GM21526 (cell line): ENCODE results near the gene LGI2.
"Not testable (repeated sequence)": the region's sequence is repeated elsewhere in the genome, so short reads cannot be mapped to it uniquely, and the experiment has no call there.

Experiments used
- ATAC-seq: cut with Tn5 transposase; IDR thresholded peaks from one replicate; pipeline ENCODE4 v1.9.1; 2021; ENCODE audit warnings: moderate library complexity; ENCODE audit not compliant: unreplicated experiment, low FRiP score

Gene LGI2

GRCh38 chr4:25051534-25051933, 20.8 kb upstream of the LGI2 start:
- ATAC-seq: no peak

DNA sequence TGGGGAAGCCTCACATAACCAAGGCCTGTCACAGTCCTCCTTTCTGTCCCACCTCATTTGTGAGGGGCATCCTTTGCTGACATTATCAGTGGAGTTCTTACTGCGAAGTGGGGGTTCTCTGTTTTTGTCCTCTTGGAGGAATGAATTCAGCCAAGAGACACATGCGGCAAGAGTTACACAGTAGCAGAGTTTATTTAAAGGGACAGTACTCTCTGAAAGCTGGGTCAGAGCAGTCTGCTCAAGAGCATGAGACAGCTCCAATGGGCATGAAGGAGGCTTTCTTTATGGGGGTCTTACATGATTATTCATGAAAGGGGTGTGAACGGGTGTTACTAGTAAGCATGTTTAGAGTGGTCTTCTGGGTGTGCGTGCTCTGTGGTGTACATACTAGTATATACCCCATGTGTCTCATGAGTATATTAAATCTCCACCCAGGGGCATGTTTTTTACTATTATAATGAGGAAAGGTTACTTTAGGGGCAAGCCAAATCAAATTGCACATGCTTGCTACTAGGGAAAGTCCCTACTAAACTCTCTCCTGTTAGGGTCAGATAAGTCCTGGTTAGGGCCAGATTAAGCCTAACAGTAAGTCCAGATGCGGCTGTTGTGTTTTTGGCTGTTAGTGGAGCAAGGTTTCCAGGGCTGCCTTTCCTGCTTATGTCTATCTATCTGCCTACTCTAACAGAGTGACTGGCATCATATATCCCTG, 19.8 kb upstream of the LGI2 start:
- no peak for ATAC-seq

GRCh38 chr4:25043548-25043947, 12.8 kb upstream of the LGI2 start:
- ATAC-seq: no peak

DNA sequence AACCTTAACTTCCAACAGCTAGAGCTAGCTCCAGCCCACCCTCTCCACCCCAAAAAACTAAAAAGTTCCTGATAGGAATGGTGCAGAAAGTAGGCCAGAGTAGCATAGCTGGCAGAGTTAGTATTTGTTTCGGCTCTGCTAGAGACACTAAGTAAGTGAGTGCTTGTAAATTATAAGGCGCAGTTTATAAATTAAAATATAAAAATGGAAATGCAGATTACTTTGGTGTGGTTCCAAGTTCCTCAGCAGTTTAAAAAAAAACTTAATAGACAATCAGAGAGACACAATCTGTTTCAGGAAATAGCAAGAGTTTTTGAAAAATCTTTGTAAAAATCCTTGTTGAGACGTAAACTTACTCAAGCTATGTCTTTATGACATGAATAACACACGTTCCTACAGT, 2.8 kb upstream of the LGI2 start:
- ATAC-seq: no peak

- no peak for ATAC-seq
Measured at GRCh38 chr4:25032126-25032525, 1.4 kb upstream of the LGI2 start.

DNA sequence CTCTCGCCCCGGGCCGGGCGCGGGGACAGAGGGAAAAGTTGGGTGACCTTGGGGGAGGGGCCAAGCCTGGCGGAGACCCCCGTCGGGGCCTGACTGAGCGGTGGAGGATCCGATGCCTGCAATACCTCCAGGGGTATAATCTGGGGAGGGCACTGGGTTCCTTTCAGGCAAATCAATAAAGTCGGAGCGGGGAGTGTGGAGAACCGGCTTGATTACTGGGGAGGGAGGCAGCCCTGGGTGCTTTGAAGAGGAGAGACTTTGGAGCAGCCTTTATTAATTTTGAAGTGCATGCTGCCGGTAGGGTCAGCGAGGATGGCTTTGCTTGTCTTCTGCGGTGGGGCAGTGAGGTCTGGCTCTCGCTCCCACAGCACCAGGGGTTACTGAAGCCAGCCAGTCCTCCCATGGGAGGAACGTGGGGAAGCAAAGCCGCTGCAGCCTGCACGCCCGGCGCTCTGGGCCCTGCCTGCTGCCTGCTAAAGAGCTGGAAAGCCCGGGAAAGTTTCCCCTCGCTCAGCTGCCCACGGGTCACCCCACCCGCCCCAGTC, 403 bp upstream of the LGI2 start:
- ATAC-seq: no peak

GRCh38 chr4:25029479-25030276, 1.1 kb downstream of the LGI2 start:
- no peak for ATAC-seq

GRCh38 chr4:25028851-25029250, 1.9 kb downstream of the LGI2 start:
- no peak for ATAC-seq

DNA sequence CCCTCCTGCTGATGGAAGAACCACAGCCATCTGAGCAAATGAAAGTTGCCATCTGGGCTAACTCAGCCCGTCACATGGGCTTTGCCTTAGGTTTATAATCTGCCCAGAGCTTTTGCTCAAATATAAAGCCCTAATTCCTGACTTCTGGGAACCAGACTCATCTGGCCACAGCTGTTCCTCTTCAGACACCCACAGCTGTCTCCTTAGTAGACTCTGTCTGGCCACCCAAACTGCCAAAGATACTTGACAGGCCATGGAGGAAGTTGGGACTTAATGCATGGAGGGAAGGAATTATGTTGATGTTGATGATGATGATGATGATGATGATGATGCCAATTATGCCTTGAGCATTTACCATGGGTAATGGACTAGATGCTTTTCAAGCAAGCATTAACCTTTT, 8.0 kb downstream of the LGI2 start:
- no peak for ATAC-seq

- no peak for ATAC-seq
Measured at GRCh38 chr4:25021216-25021615, 9.5 kb downstream of the LGI2 start.

DNA sequence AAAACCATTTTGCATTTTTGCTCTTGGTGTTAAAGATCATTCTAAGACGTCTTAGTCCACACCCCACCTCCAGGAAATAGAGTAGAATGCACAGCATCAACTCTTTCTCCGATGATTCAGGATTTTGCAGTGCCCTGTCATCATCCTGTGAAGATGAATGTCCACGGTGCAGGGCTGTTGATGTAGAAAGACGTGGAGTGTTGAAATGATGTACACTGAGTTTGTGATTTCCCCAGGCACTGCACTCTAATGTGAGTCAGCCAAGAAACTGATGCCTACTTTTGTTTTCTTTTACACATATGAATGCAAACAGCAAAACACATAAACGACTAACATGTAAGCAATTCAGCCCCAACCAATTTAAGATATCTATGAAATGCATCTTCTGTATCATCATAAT, 10.5 kb downstream of the LGI2 start:
- no peak for ATAC-seq

DNA sequence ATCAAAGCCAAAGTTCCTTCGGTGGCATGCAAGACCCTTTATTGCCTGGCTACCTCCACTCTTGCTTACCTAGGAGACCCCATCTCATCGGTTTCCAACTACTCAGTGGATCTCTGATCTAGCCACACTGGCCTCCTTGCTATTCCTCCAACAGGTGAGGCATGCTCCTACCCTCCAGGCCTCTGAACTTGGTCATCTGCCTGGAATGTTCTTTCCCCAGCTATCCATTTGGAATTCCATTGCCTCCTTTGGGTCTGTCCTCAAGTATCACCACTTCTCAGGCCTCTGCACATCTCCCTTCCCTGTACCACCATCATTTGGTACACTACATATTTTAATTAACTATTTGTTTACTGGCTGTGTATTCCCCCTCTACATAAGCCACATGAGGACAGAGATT, 11.2 kb downstream of the LGI2 start:
- ATAC-seq: no peak

GRCh38 chr4:25015012-25015411, 15.7 kb downstream of the LGI2 start:
- ATAC-seq: no peak

- not testable (repeated sequence) for ATAC-seq
Measured at GRCh38 chr4:25014662-25014983, 16.1 kb downstream of the LGI2 start.

- ATAC-seq: no peak
Measured at GRCh38 chr4:25013756-25014661, 16.7 kb downstream of the LGI2 start.

DNA sequence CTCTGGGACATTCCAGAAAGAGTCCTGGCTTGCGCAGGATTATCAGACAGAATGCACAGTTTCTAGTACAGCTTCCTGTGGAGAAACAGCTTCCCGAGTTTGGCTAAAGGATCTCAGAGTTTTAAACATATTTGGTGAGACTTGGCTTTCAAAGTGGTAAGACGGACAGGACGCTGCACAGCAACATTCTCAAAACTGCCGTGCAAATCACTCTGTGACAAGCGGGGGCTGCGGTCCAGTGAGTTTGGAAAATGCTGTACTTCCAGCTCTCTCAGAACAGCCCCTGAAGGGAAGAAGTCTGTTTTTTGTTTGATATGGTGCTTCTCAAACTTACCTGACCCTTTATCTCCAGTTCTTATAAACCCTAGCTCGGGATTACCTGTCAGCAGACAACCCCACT, 18.1 kb downstream of the LGI2 start:
- no peak for ATAC-seq

- ATAC-seq: no peak
Measured at GRCh38 chr4:25011135-25011866, 19.4 kb downstream of the LGI2 start.

DNA sequence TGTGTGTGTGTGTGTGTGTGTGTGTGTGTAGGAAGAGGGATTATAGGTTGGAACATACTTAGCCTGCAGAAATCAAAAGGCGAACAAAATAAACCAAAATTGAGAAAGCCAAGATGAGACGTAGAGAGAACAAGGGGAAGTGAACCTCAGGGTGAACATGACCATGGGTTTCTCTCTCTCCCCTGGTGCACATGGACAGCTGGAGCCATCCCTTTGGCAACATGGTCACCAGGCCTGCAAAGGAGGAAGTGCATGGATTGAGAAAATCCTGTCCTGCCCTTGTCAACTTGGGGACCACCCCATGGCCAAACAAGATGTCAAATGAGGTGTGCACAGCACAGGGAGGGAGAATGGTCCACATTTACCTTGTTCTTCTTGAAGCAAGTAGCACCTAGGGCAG, 23.1 kb downstream of the LGI2 start:
- no peak for ATAC-seq

DNA sequence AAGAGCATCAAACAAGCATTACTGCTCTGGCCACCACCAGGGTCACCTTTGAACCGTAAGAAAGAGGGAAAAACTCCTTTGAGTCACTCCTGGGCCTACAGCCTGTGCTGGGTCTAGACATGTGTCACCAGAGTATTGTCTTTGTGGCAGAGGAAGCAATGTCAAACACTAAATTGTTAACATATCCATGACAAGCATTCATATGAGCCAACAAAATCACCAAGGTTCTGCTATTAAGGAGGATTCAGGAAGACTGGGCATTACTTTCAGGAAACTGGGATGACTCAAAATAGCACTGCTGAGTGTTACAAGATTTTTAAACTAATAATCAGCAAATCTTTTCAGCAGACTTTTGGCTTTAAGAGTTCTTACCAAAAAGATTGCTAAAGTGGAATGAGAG, 28.1 kb downstream of the LGI2 start:
- no peak for ATAC-seq

- peak; percentile 69 for ATAC-seq
Measured at GRCh38 chr4:25001509-25001908, 29.2 kb downstream of the LGI2 start.
